Neural crest cell (in vitro differentiated cells): ENCODE data around the gene CNTN5. TPM values are rescaled to one million over a fixed set of nuclear protein-coding genes. Genes with fewer than 3 reads are reported as not detected.

ENCODE experiments used
- DNase-seq: peaks from one replicate; pipeline ENCODE4 v3.0.0; 2021; ENCODE audit warnings: low read depth, mixed read lengths, low spot score
- H3K27ac Mint-ChIP-seq: one replicate; pipeline ENCODE4 v1.8.0; 2021; ENCODE audit warnings: mild to moderate bottlenecking, mixed read lengths; ENCODE audit not compliant: unreplicated experiment
- H3K27me3 Mint-ChIP-seq: 2 replicates; pipeline ENCODE4 v1.8.0; 2021; ENCODE audit warnings: low read depth, mild to moderate bottlenecking, mixed read lengths
- H3K36me3 Mint-ChIP-seq: 2 replicates; pipeline ENCODE4 v1.8.0; 2021; ENCODE audit warnings: low read depth, mild to moderate bottlenecking, mixed read lengths
- H3K4me1 Mint-ChIP-seq: 2 replicates; pipeline ENCODE4 v1.8.0; 2021; ENCODE audit warnings: mixed read lengths
- H3K4me3 Mint-ChIP-seq: one replicate; pipeline ENCODE4 v1.8.0; 2021; ENCODE audit warnings: mild to moderate bottlenecking, mixed read lengths
- H3K9me3 Mint-ChIP-seq: 2 replicates; pipeline ENCODE4 v1.8.0; 2021; ENCODE audit warnings: mixed read lengths
- total RNA-seq: library from RNA; stranded (reverse); gene quantifications from 2 replicates; pipeline ENCODE4 v1.2.1, GENCODE V29; 2021
- TF ChIP-seq, protein P1 (sequence below): fragments of 200-600 bp; sonication (generic); conservative IDR thresholded peaks from 2 replicates; pipeline ENCODE4 v1.5.0; 2021; ENCODE audit warnings: antibody characterized with exemption, mild to moderate bottlenecking

The CNTN5 gene
- total RNA-seq, 1 donor from 2014 or later = not detected

DNA sequence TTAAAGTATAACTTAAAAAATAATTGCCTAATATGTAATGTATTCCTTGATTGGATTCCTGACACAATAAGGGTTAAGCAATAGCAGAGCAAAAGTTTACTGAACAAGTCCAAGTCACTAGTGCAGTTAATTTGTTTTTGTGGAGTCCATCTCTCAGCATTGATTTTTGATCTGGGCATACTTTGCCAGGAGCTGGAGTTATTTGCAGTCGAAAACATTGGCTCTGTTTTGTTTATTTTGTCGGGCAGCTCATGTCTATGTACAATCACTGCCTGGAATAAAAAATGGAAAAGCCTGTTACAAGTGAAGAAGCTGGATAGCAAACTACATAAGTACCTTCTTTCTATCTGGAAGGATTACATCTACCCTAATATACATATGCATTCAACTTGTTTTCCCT, 625.2 kb downstream of the CNTN5 start:
- H3K36me3 Mint-ChIP-seq = no peaks in the 10 kb centered on the region
- H3K4me1 Mint-ChIP-seq = no peaks in the 10 kb centered on the region
- TF ChIP-seq, protein P1, sequence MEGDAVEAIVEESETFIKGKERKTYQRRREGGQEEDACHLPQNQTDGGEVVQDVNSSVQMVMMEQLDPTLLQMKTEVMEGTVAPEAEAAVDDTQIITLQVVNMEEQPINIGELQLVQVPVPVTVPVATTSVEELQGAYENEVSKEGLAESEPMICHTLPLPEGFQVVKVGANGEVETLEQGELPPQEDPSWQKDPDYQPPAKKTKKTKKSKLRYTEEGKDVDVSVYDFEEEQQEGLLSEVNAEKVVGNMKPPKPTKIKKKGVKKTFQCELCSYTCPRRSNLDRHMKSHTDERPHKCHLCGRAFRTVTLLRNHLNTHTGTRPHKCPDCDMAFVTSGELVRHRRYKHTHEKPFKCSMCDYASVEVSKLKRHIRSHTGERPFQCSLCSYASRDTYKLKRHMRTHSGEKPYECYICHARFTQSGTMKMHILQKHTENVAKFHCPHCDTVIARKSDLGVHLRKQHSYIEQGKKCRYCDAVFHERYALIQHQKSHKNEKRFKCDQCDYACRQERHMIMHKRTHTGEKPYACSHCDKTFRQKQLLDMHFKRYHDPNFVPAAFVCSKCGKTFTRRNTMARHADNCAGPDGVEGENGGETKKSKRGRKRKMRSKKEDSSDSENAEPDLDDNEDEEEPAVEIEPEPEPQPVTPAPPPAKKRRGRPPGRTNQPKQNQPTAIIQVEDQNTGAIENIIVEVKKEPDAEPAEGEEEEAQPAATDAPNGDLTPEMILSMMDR = no peak
- DNase-seq = no peak
- no peak overlapping the region for H3K4me3 Mint-ChIP-seq
- H3K27me3 Mint-ChIP-seq = no peaks in the 10 kb centered on the region
- peaks cover 3% of the 10 kb centered on the region for H3K9me3 Mint-ChIP-seq
- H3K27ac Mint-ChIP-seq = no peak overlapping the region

DNA sequence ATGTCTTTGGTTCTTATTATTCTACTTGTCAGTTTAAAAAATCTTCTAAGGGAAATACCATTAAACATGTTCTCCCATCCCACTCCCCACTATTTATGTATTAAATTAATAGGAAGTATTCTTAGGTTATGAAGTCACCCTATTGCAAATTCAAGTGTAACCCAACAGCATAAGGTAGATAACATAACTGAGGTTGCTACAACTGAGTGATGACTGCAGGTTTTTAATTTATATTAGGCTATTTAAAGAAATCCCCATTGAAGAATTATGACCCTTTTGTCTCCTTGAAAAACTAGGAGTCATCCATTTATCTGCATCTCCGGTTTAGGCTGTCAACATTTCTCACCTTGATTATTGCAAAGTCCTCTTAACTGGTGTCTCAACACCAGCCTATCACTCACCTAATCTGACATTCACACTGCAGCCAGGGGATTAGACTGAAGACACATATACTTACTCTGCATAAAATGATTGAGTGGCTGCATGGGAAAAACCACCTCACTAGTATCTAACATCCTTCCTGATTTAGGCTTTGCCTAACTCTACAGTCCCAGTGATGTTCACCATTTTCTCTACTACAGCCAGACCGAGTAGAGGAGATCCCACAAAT, 649.4 kb downstream of the CNTN5 start:
- DNase-seq = no peak
- Mint-ChIP-seq H3K4me3 (no peak overlapping the region), H3K27me3 (no peaks in the 10 kb centered on the region), H3K4me1 (no peaks in the 10 kb centered on the region), H3K27ac (no peak overlapping the region), H3K36me3 (no peaks in the 10 kb centered on the region), H3K9me3 (no peaks in the 10 kb centered on the region)
- TF ChIP-seq, protein P1 = no peak

DNA sequence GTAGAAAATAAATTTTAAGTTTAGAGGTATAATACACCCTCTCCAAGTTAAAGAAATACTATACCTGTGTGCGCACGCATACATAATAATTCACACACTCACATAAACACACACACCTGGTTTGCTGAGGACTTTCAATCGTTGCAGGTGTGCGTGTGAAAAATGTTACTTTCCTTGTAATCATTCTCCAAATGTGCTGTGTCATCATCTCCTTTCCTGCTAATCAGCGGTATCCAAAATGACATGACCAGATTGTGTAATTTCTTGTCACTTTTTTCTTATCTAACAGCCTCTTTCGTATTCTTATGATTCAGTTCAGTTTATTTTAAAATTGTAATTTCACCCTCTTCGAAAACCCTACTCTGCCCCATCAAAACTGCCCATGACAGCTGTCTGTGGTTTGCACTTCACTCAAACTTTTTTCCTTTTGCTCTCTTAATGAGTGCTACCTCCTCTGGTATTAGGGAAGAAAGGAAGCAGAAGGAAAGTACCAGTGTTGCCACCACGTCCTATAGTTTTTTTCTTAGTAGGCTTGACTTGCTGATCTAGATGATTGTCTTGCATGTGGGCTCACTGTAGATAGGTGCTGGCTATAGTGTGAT, 651.2 kb downstream of the CNTN5 start:
- Mint-ChIP-seq H3K36me3 (no peaks in the 10 kb centered on the region), H3K27me3 (no peaks in the 10 kb centered on the region), H3K9me3 (no peaks in the 10 kb centered on the region), H3K4me1 (no peaks in the 10 kb centered on the region), H3K4me3 (no peak overlapping the region), H3K27ac (no peak overlapping the region)
- TF ChIP-seq, protein P1 = no peak
- DNase-seq = no peak

DNA sequence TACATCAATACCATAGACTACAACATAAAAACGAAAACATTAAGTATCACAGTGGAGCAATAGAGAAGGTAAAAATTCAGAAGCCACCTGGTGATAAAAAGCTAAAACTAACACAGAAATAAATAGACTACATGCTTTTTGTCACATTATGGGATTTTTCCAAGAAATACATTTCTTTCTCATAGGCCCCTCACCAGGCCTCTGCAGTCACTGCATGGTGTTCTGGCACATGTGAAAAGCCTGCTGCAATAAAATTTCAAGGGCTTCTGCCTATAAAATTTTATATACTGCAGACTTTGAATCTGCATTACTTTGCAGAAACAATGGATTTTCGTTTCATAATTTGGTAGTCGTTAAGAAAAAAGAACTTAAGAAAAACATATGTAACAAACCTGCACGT, 655.5 kb downstream of the CNTN5 start:
- TF ChIP-seq, protein P1 = no peak
- Mint-ChIP-seq H3K36me3 (no peaks in the 10 kb centered on the region), H3K27me3 (no peaks in the 10 kb centered on the region), H3K27ac (no peak overlapping the region), H3K9me3 (no peaks in the 10 kb centered on the region), H3K4me3 (no peak overlapping the region), H3K4me1 (no peaks in the 10 kb centered on the region)
- DNase-seq = no peak

DNA sequence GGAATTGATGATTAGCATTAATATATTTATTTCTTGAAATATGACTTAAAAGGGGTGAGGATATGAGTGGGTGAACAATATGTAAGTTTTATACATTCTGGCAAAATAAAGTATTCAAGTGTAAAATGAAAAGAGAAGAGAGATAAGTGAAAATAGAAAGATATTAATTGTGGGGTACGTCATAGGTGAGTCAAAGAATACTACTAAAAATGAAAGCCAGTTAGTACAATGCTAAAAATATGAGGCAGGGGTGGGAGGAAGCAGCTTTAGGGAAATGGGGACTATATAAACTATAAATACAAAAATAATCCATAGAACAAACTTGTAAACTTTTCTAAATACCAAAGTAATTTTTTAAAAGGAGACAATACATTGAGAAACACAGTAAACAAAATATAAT, 661.4 kb downstream of the CNTN5 start:
- TF ChIP-seq, protein P1 = no peak
- DNase-seq = no peak
- no peaks in the 10 kb centered on the region for H3K27me3 Mint-ChIP-seq
- no peak overlapping the region for H3K4me3 Mint-ChIP-seq
- H3K36me3 Mint-ChIP-seq = no peaks in the 10 kb centered on the region
- no peak overlapping the region for H3K27ac Mint-ChIP-seq
- no peaks in the 10 kb centered on the region for H3K4me1 Mint-ChIP-seq
- H3K9me3 Mint-ChIP-seq = no peaks in the 10 kb centered on the region
